ENCODE measurements around the gene TSSC4. TPM values are rescaled to one million over a fixed set of nuclear protein-coding genes. Genes with fewer than 3 reads are reported as not detected.

Gene TSSC4
- total and polyA plus RNA-seq, 2 of the 13 experiments (the other 11 are each of a cell fraction or from before 2014, with no cell fraction given) = 16.2 to 58.6 TPM

DNA sequence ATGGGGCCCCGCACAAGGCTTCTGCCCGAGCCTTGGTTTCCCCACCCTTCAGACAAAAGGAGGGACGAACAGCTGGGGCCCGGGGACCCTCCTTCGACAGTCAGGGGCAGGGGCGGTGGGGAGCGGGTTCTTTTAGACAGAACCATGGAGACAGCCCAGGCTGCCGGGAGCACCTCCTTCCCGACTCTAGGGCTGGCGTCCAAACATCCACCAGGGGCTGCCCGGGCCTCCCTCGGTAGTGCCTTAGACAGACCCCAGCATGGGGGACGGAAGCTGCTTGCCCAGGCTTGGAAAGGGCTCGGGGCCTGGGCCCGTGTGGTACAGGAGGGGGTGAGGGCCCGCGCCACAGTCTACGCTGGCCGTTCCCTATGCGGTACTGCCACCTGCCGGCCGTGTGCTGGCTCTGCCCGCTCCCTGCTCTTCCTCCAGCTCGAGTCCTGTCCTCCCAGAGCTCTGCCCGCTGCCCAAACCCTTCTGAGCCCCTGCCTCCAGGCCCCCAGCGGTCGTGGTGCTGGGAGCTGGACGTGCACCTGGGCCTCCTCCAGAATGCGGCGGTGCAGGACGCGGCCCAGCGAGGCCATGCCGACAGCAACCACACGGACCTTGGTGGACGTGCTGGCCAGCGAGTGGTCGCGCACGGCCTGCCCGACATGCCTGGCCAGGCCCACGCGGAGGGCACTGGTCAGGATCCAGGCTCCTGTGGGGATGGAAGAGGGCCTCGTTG, 20.1 kb downstream of the TSSC4 start (continued):
- TF ChIP-seq ZNF329 (CRISPR knock-in tag; IDR thresholded peaks at IDR 0.05; ENCODE audit: low read depth) (no peak), ZFP36L2 (CRISPR knock-in tag; IDR thresholded peaks at IDR 0.05) (no peak), ZNF296 (CRISPR knock-in tag; conservative IDR thresholded peaks at IDR 0.05) (no peak), ARID4A (CRISPR knock-in tag; IDR thresholded peaks at IDR 0.05; ENCODE audit: borderline replicate concordance) (no peak; the same call in 1 of the 2 replicates), MTA1 (CRISPR knock-in tag; IDR thresholded peaks at IDR 0.05; ENCODE audit: borderline replicate concordance) (no peak), HNRNPK (IDR thresholded peaks at IDR 0.05; ENCODE audit: low read depth, low read length, poor library complexity, severe bottlenecking) (no peak), PRPF4 (IDR thresholded peaks at IDR 0.05; ENCODE audit: low read depth, low read length, poor library complexity, severe bottlenecking) (no peak), DDIT3 (CRISPR knock-in tag; IDR thresholded peaks at IDR 0.05) (no peak), HHEX (CRISPR knock-in tag; IDR thresholded peaks at IDR 0.05) (no peak), ZNF891 (CRISPR knock-in tag; IDR thresholded peaks at IDR 0.05) (peak; percentile 21; the same call in 1 of the 2 replicates), FOXM1 (CRISPR knock-in tag; IDR thresholded peaks at IDR 0.05) (0 out of 2 replicates have a peak, but pooled peaks have one; percentile 56), ZNF564 (CRISPR knock-in tag; IDR thresholded peaks at IDR 0.05) (no peak), PHF20 (CRISPR knock-in tag; IDR thresholded peaks at IDR 0.05) (peak; percentile 54; the same call in 1 of the 2 replicates), TGIF2 (CRISPR knock-in tag; IDR thresholded peaks at IDR 0.05) (no peak), ZNF207 (IDR thresholded peaks at IDR 0.05; ENCODE audit: borderline replicate concordance) (no peak), NR2C2 (CRISPR knock-in tag; IDR thresholded peaks at IDR 0.05; ENCODE audit: borderline replicate concordance) (no peak), ZBTB25 (CRISPR knock-in tag; IDR thresholded peaks at IDR 0.05) (no peak), SIX4 (CRISPR knock-in tag; IDR thresholded peaks at IDR 0.05) (no peak)
- TF ChIP-seq, protein P1, sequence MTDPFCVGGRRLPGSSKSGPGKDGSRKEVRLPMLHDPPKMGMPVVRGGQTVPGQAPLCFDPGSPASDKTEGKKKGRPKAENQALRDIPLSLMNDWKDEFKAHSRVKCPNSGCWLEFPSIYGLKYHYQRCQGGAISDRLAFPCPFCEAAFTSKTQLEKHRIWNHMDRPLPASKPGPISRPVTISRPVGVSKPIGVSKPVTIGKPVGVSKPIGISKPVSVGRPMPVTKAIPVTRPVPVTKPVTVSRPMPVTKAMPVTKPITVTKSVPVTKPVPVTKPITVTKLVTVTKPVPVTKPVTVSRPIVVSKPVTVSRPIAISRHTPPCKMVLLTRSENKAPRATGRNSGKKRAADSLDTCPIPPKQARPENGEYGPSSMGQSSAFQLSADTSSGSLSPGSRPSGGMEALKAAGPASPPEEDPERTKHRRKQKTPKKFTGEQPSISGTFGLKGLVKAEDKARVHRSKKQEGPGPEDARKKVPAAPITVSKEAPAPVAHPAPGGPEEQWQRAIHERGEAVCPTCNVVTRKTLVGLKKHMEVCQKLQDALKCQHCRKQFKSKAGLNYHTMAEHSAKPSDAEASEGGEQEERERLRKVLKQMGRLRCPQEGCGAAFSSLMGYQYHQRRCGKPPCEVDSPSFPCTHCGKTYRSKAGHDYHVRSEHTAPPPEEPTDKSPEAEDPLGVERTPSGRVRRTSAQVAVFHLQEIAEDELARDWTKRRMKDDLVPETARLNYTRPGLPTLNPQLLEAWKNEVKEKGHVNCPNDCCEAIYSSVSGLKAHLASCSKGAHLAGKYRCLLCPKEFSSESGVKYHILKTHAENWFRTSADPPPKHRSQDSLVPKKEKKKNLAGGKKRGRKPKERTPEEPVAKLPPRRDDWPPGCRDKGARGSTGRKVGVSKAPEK (CRISPR knock-in tag; IDR thresholded peaks at IDR 0.05; ENCODE audit: borderline replicate concordance) = no peak
- TF ChIP-seq, protein P2, sequence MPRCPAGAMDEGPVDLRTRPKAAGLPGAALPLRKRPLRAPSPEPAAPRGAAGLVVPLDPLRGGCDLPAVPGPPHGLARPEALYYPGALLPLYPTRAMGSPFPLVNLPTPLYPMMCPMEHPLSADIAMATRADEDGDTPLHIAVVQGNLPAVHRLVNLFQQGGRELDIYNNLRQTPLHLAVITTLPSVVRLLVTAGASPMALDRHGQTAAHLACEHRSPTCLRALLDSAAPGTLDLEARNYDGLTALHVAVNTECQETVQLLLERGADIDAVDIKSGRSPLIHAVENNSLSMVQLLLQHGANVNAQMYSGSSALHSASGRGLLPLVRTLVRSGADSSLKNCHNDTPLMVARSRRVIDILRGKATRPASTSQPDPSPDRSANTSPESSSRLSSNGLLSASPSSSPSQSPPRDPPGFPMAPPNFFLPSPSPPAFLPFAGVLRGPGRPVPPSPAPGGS (CRISPR knock-in tag; IDR thresholded peaks at IDR 0.05) = 0 out of 2 replicates have a peak, but pooled peaks have one; percentile 14

Measured in HepG2 (cell line).